Right atrium auricular region (tissue), 2 donors: Measurements from ENCODE around the gene PAX6. TPM values are rescaled to one million over a fixed set of nuclear protein-coding genes. Genes with fewer than 3 reads are reported as not detected.

ENCODE experiments used
- DNase-seq: peaks from one replicate; pipeline ENCODE4 v3.0.0-alpha.2; 2019; ENCODE audit warnings: low spot score
- H3K27ac ChIP-seq, 2 donors: fragments of 200-600 bp; sonication (generic); 1 replicate in 1 of 2; 2 replicates in 1 of 2; pipeline ENCODE4 v1.5.1; 2016 to 2019
- H3K27me3 ChIP-seq, 2 donors: fragments of 200-600 bp; sonication (generic); one replicate each; pipeline versions ENCODE4 v1.5.1 to v1.6.0; 2017 to 2019
- H3K36me3 ChIP-seq: fragments of 200-600 bp; sonication (generic); one replicate; pipeline ENCODE4 v1.5.1; 2016
- H3K4me1 ChIP-seq, 2 donors: fragments of 200-600 bp; sonication (generic); one replicate each; pipeline versions ENCODE4 v1.5.1 to v1.6.0; 2017 to 2019
- H3K4me3 ChIP-seq, 2 donors: fragments of 200-600 bp; sonication (generic); 1 replicate in 1 of 2; 2 replicates in 1 of 2; pipeline ENCODE4 v1.5.1; 2017 to 2019; ENCODE audit warnings: mild to moderate bottlenecking in 1 of 2, moderate library complexity in 1 of 2
- H3K9me3 ChIP-seq, 2 donors: fragments of 200-600 bp; sonication (generic); one replicate each; pipeline ENCODE4 v1.5.1; 2019
- CTCF ChIP-seq, 2 donors: fragments of 200-600 bp; sonication (generic); IDR thresholded peaks; one replicate each; pipeline ENCODE4 v1.5.1; 2019; ENCODE audit warnings: antibody characterized with exemption in 2 of 2
- total RNA-seq, 2 donors: library from RNA; depleted of rRNA; stranded (reverse); fragments of >200 nt; gene quantifications; one replicate each; pipeline ENCODE4 v1.1.0, GENCODE V29; 2016

PAX6 gene
- total RNA-seq, 2 donors from 2014 or later, result not detected

GRCh38 chr11:31795706-31796498, 15.2 kb downstream of the PAX6 start:
- no peak for TF ChIP-seq CTCF (IDR thresholded peaks at IDR 0.05)
- Histone ChIP-seq H3K4me3 (no peak overlapping the region), H3K27ac (no peak overlapping the region), H3K4me1 (peaks cover 0 to 31% of the 10 kb centered on the region in 2 donors), H3K9me3 (no peaks in the 10 kb centered on the region), H3K36me3 (no peaks in the 10 kb centered on the region), H3K27me3 (peaks cover 29 to 34% of the 10 kb centered on the region in 2 donors)
- DNase-seq, result no peak

GRCh38 chr11:31794548-31794947, 16.6 kb downstream of the PAX6 start:
- Histone ChIP-seq H3K36me3 (no peaks in the 10 kb centered on the region), H3K4me1 (peaks cover 0 to 28% of the 10 kb centered on the region in 2 donors), H3K27me3 (peaks cover 17 to 21% of the 10 kb centered on the region in 2 donors), H3K9me3 (no peaks in the 10 kb centered on the region), H3K4me3 (no peak overlapping the region), H3K27ac (no peak overlapping the region)
- no peak for DNase-seq
- no peak for TF ChIP-seq CTCF (IDR thresholded peaks at IDR 0.05)

GRCh38 chr11:31793264-31793663, 17.9 kb downstream of the PAX6 start:
- H3K9me3 ChIP-seq, result no peaks in the 10 kb centered on the region
- no peak overlapping the region for H3K27ac ChIP-seq
- H3K36me3 ChIP-seq, result no peaks in the 10 kb centered on the region
- peaks cover 0 to 15% of the 10 kb centered on the region in 2 donors for H3K4me1 ChIP-seq
- peaks cover 8 to 10% of the 10 kb centered on the region in 2 donors for H3K27me3 ChIP-seq
- no peak overlapping the region for H3K4me3 ChIP-seq
- TF ChIP-seq CTCF (IDR thresholded peaks at IDR 0.05), result no peak
- no peak for DNase-seq

- TF ChIP-seq CTCF (IDR thresholded peaks at IDR 0.05), result no peak
- Histone ChIP-seq H3K9me3 (no peaks in the 10 kb centered on the region), H3K36me3 (no peaks in the 10 kb centered on the region), H3K4me3 (no peak overlapping the region), H3K4me1 (peaks cover 0 to 7% of the 10 kb centered on the region in 2 donors), H3K27ac (no peak overlapping the region), H3K27me3 (peaks cover 1 to 6% of the 10 kb centered on the region in 2 donors)
- DNase-seq, result no peak
These were observed 18.7 kb downstream of the PAX6 start for GRCh38 chr11:31792456-31792855.

GRCh38 chr11:31792036-31792435, 19.1 kb downstream of the PAX6 start:
- Histone ChIP-seq H3K27me3 (peaks cover 0 to 2% of the 10 kb centered on the region in 2 donors), H3K9me3 (no peaks in the 10 kb centered on the region), H3K36me3 (no peaks in the 10 kb centered on the region), H3K4me1 (peaks cover 0 to 3% of the 10 kb centered on the region in 2 donors), H3K4me3 (no peak overlapping the region), H3K27ac (no peak overlapping the region)
- no peak for DNase-seq
- TF ChIP-seq CTCF (IDR thresholded peaks at IDR 0.05), result no peak
